Loucy (cell line): ENCODE results near the gene TAS1R1.

Source experiments
- EZH2phosphoT487 ChIP-seq: fragments of 200-600 bp; IDR thresholded peaks from 2 replicates; pipeline ENCODE4 v1.6.1; 2018; ENCODE audit warnings: antibody characterized with exemption, mild to moderate bottlenecking, moderate library complexity, borderline replicate concordance
- TF ChIP-seq, protein P1 (sequence below): fragments of 200-600 bp; sonication (generic); conservative IDR thresholded peaks from 2 replicates; pipeline ENCODE4 v1.5.1; 2014; ENCODE audit warnings: mild to moderate bottlenecking, antibody characterized with exemption, low read length

DNA sequence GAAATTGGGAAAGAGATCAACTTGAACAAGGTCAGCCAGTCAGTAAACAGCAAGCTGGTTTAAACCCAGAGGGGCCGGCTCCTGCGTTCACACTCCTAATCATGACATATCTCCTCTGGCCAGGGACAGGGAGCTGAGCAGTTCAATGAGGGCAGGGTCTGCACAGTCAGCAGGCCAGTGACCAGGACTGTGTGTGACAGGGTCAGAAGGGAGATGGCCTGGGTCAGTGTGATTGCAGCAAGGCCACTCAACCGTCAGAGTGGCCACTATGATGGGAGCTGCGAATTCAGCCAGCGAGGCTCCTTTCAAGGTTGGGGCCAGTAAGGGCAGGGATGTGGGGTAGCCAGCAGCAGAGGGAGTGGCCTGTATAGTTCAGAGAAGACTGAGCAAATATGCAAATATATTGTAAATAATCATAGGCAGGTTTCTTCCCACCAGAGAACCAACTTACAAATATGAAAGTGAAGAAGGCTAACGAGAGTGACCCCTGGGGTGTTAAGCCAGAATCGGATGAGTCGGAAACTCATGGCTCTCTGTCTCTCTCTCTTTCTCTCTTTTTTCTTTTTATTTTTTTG is 20.8 kb upstream of the TAS1R1 start:
- TF ChIP-seq, protein P1, sequence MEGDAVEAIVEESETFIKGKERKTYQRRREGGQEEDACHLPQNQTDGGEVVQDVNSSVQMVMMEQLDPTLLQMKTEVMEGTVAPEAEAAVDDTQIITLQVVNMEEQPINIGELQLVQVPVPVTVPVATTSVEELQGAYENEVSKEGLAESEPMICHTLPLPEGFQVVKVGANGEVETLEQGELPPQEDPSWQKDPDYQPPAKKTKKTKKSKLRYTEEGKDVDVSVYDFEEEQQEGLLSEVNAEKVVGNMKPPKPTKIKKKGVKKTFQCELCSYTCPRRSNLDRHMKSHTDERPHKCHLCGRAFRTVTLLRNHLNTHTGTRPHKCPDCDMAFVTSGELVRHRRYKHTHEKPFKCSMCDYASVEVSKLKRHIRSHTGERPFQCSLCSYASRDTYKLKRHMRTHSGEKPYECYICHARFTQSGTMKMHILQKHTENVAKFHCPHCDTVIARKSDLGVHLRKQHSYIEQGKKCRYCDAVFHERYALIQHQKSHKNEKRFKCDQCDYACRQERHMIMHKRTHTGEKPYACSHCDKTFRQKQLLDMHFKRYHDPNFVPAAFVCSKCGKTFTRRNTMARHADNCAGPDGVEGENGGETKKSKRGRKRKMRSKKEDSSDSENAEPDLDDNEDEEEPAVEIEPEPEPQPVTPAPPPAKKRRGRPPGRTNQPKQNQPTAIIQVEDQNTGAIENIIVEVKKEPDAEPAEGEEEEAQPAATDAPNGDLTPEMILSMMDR: no peak
- no peak for TF ChIP-seq EZH2phosphoT487
